ENCODE data around the gene RPUSD1. TPM values are rescaled to one million over a fixed set of nuclear protein-coding genes. Genes with fewer than 3 reads are reported as not detected.

Gene RPUSD1
- total RNA-seq, 1 donor from 2014 or later, result 49.4 TPM

- Mint-ChIP-seq H3K27me3 (ENCODE audit: insufficient read depth) (peaks cover 20% of the 10 kb centered on the region), H3K27ac (no peak overlapping the region), H3K4me1 (ENCODE audit: low read depth) (no peaks in the 10 kb centered on the region), H3K36me3 (ENCODE audit: low read depth) (no peaks in the 10 kb centered on the region), H3K9me3 (no peaks in the 10 kb centered on the region), H3K4me3 (no peak overlapping the region)
- intact Hi-C loops (cut with micrococcal nuclease), result no loop called here
- DNase-seq (ENCODE audit: low spot score), result no peak
These were observed 27.7 kb upstream of the RPUSD1 start for GRCh38 chr16:815861-816260.

- DNase-seq (ENCODE audit: low spot score), result no peak
- no peaks in the 10 kb centered on the region for H3K9me3 Mint-ChIP-seq
- intact Hi-C loops (cut with micrococcal nuclease), result loop anchor here (5.0 kb wide), 1 partner anchor 242 kb away; no protein-coding TSS in a partner anchor
- no peaks in the 10 kb centered on the region for H3K4me1 Mint-ChIP-seq (ENCODE audit: low read depth)
- H3K36me3 Mint-ChIP-seq (ENCODE audit: low read depth), result no peaks in the 10 kb centered on the region
- peaks cover 20% of the 10 kb centered on the region for H3K27me3 Mint-ChIP-seq (ENCODE audit: insufficient read depth)
- no peak overlapping the region for H3K27ac Mint-ChIP-seq
- H3K4me3 Mint-ChIP-seq, result no peak overlapping the region
These were observed 26.8 kb upstream of the RPUSD1 start for GRCh38 chr16:814974-815373.

- DNase-seq (ENCODE audit: low spot score), result no peak
- intact Hi-C loops (cut with micrococcal nuclease), result loop anchor here (5.0 kb wide), 1 partner anchor 243 kb away; no protein-coding TSS in a partner anchor
- Mint-ChIP-seq H3K27me3 (ENCODE audit: insufficient read depth) (peaks cover 16% of the 10 kb centered on the region), H3K36me3 (ENCODE audit: low read depth) (no peaks in the 10 kb centered on the region), H3K4me3 (no peak overlapping the region), H3K27ac (no peak overlapping the region), H3K9me3 (no peaks in the 10 kb centered on the region), H3K4me1 (ENCODE audit: low read depth) (no peaks in the 10 kb centered on the region)
These were observed 25.8 kb upstream of the RPUSD1 start for GRCh38 chr16:813916-814412.

GRCh38 chr16:813204-813915, 25.2 kb upstream of the RPUSD1 start:
- Mint-ChIP-seq H3K36me3 (ENCODE audit: low read depth) (no peaks in the 10 kb centered on the region), H3K4me1 (ENCODE audit: low read depth) (peaks cover 4% of the 10 kb centered on the region), H3K9me3 (no peaks in the 10 kb centered on the region), H3K4me3 (no peak overlapping the region), H3K27ac (no peak overlapping the region), H3K27me3 (ENCODE audit: insufficient read depth) (peaks cover 16% of the 10 kb centered on the region)
- DNase-seq (ENCODE audit: low spot score), result peak; percentile 21
- intact Hi-C loops (cut with micrococcal nuclease), result loop anchor here (5.0 kb wide), 1 partner anchor 244 kb away; no protein-coding TSS in a partner anchor

GRCh38 chr16:808085-808386, 19.9 kb upstream of the RPUSD1 start:
- no peaks in the 10 kb centered on the region for H3K9me3 Mint-ChIP-seq
- H3K4me1 Mint-ChIP-seq (ENCODE audit: low read depth), result peaks cover 12% of the 10 kb centered on the region
- peak overlapping the region; percentile 100 for H3K4me3 Mint-ChIP-seq
- peak overlapping the region; percentile 97 for H3K27ac Mint-ChIP-seq
- intact Hi-C loops (cut with micrococcal nuclease), result loop anchor here (5.0 kb wide), 2 partner anchors 96 to 281 kb away; partner anchors contain the start of gene CAPN15
- no peak for DNase-seq (ENCODE audit: low spot score)
- H3K27me3 Mint-ChIP-seq (ENCODE audit: insufficient read depth), result peaks cover 11% of the 10 kb centered on the region
- H3K36me3 Mint-ChIP-seq (ENCODE audit: low read depth), result peaks cover 3% of the 10 kb centered on the region

GRCh38 chr16:807347-808084, 19.3 kb upstream of the RPUSD1 start:
- peaks cover 3% of the 10 kb centered on the region for H3K36me3 Mint-ChIP-seq (ENCODE audit: low read depth)
- intact Hi-C loops (cut with micrococcal nuclease), result loop anchor here (1.0 to 5.0 kb wide), 6 partner anchors 19 to 280 kb away; partner anchors contain the start of genes CAPN15, CHTF18, CIAO3 and JMJD8
- peaks cover 12% of the 10 kb centered on the region for H3K4me1 Mint-ChIP-seq (ENCODE audit: low read depth)
- H3K9me3 Mint-ChIP-seq, result no peaks in the 10 kb centered on the region
- H3K27me3 Mint-ChIP-seq (ENCODE audit: insufficient read depth), result peaks cover 7% of the 10 kb centered on the region
- peak overlapping the region; percentile 100 for H3K4me3 Mint-ChIP-seq
- peak; percentile 88 for DNase-seq (ENCODE audit: low spot score)
- H3K27ac Mint-ChIP-seq, result peak overlapping the region; percentile 97

GRCh38 chr16:805474-805873, 17.3 kb upstream of the RPUSD1 start:
- Mint-ChIP-seq H3K27ac (no peak overlapping the region), H3K4me3 (peak overlapping the region; percentile 100), H3K9me3 (no peaks in the 10 kb centered on the region), H3K27me3 (ENCODE audit: insufficient read depth) (no peaks in the 10 kb centered on the region), H3K4me1 (ENCODE audit: low read depth) (peaks cover 12% of the 10 kb centered on the region), H3K36me3 (ENCODE audit: low read depth) (peaks cover 3% of the 10 kb centered on the region)
- intact Hi-C loops (cut with micrococcal nuclease), result loop anchor here (5.0 kb wide), 2 partner anchors 93 to 278 kb away; partner anchors contain the start of gene CAPN15
- no peak for DNase-seq (ENCODE audit: low spot score)

- Mint-ChIP-seq H3K27ac (no peak overlapping the region), H3K9me3 (no peaks in the 10 kb centered on the region), H3K27me3 (ENCODE audit: insufficient read depth) (no peaks in the 10 kb centered on the region), H3K4me3 (peak overlapping the region; percentile 55), H3K4me1 (ENCODE audit: low read depth) (peaks cover 12% of the 10 kb centered on the region), H3K36me3 (ENCODE audit: low read depth) (peaks cover 3% of the 10 kb centered on the region)
- no peak for DNase-seq (ENCODE audit: low spot score)
- intact Hi-C loops (cut with micrococcal nuclease), result loop anchor here (5.0 kb wide), 2 partner anchors 92 to 277 kb away; partner anchors contain the start of gene CAPN15
These were observed 16.2 kb upstream of the RPUSD1 start for GRCh38 chr16:804193-805048.

- Mint-ChIP-seq H3K4me1 (ENCODE audit: low read depth) (peaks cover 11% of the 10 kb centered on the region), H3K27me3 (ENCODE audit: insufficient read depth) (no peaks in the 10 kb centered on the region), H3K9me3 (no peaks in the 10 kb centered on the region), H3K4me3 (no peak overlapping the region), H3K36me3 (ENCODE audit: low read depth) (peaks cover 3% of the 10 kb centered on the region), H3K27ac (no peak overlapping the region)
- no peak for DNase-seq (ENCODE audit: low spot score)
- intact Hi-C loops (cut with micrococcal nuclease), result no loop called here
These were observed 15.5 kb upstream of the RPUSD1 start for GRCh38 chr16:803754-804080.

- peaks cover 3% of the 10 kb centered on the region for H3K36me3 Mint-ChIP-seq (ENCODE audit: low read depth)
- no peak for DNase-seq (ENCODE audit: low spot score)
- H3K27me3 Mint-ChIP-seq (ENCODE audit: insufficient read depth), result no peaks in the 10 kb centered on the region
- intact Hi-C loops (cut with micrococcal nuclease), result no loop called here
- no peak overlapping the region for H3K4me3 Mint-ChIP-seq
- no peaks in the 10 kb centered on the region for H3K9me3 Mint-ChIP-seq
- H3K4me1 Mint-ChIP-seq (ENCODE audit: low read depth), result peaks cover 6% of the 10 kb centered on the region
- no peak overlapping the region for H3K27ac Mint-ChIP-seq
These were observed 15.0 kb upstream of the RPUSD1 start for GRCh38 chr16:802914-803753.

- Mint-ChIP-seq H3K9me3 (no peaks in the 10 kb centered on the region), H3K4me1 (ENCODE audit: low read depth) (no peaks in the 10 kb centered on the region), H3K27ac (no peak overlapping the region), H3K27me3 (ENCODE audit: insufficient read depth) (peaks cover 2% of the 10 kb centered on the region), H3K4me3 (no peak overlapping the region), H3K36me3 (ENCODE audit: low read depth) (peaks cover under 1% of the 10 kb centered on the region)
- DNase-seq (ENCODE audit: low spot score), result no peak
- intact Hi-C loops (cut with micrococcal nuclease), result no loop called here
These were observed 14.3 kb upstream of the RPUSD1 start for GRCh38 chr16:802461-802860.

Measured in activated T-helper 1 cell treated with anti-CD3 and anti-CD28 coated beads, Interleukin-12 subunit alpha, Interleukin-12 subunit beta, Interleukin-2, Interleukin-4 antibody, amounts not matched to agents 30 ng/mL and 10 ng/mL and 1 ng/mL, durations not matched to agents 14 hours and 24 hours and 36 hours (primary cell).